ENCODE data around the gene METTL1.
"Not testable (repeated sequence)": the region's sequence is repeated elsewhere in the genome, so short reads cannot be mapped to it uniquely, and the experiment has no call there.

METTL1 gene

GRCh38 chr12:57771873-57772428 lies at the start of gene METTL1:
Gene METTL1, minus strand, starts transcription at chr12:57772105. Its CDS starts 22 bp downstream, at chr12:57772083.
- in situ Hi-C loops (cut with MboI; ENCODE audit: low sequenced_read_pairs) = no loop called here

- in situ Hi-C loops (cut with MboI; ENCODE audit: low sequenced_read_pairs) = not testable (repeated sequence)
Measured at GRCh38 chr12:57821015-57821414, 49.1 kb upstream of the METTL1 start.

DNA sequence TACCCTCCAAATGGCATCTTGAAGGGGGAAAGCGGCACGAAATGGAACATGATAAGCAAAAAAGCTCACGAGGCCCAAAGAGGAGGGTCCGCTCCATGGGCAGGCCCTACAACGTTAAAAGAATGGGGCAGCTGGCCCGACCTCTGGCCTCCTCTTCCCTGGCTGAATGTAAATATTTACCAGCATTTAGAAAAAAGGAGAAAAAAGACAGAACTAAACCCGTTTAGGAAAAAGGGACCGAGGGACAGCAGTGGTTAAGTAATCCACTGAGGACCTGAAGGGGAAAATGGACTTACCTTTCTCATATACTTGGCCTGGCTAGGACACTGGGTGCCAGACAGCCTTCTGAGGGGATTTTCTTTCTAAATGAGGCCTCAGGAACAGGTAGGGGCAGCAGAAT lies 48.2 kb upstream of the METTL1 start:
- in situ Hi-C loops (cut with MboI; ENCODE audit: low sequenced_read_pairs) = not testable (repeated sequence)

DNA sequence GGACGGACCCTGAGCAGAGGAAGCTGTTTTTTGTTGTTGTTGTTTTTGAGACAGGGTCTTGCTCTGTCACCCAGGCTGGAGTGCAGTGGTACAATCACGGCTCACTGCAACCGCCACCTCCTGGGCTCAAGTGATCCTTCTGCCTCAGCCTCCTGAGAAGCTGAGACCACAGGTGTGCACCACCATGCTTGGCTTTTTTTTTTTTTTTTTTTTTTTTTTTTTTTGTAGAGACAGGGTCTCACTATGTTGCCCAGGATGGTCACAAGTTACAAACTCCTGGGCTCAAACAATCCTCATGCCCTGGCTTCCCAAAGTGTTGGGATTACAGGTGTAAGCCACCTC lies 46.1 kb upstream of the METTL1 start:
- in situ Hi-C loops (cut with MboI; ENCODE audit: low sequenced_read_pairs) = not testable (repeated sequence)

- in situ Hi-C loops (cut with MboI; ENCODE audit: low sequenced_read_pairs) = no loop called here
Measured at GRCh38 chr12:57817261-57817989, 45.5 kb upstream of the METTL1 start.

GRCh38 chr12:57816855-57817151 lies 44.9 kb upstream of the METTL1 start:
- in situ Hi-C loops (cut with MboI; ENCODE audit: low sequenced_read_pairs) = no loop called here

- in situ Hi-C loops (cut with MboI; ENCODE audit: low sequenced_read_pairs) = no loop called here
Measured at GRCh38 chr12:57816001-57816854, 44.3 kb upstream of the METTL1 start.

- in situ Hi-C loops (cut with MboI; ENCODE audit: low sequenced_read_pairs) = no loop called here
Measured at GRCh38 chr12:57815177-57816000, 43.5 kb upstream of the METTL1 start.

DNA sequence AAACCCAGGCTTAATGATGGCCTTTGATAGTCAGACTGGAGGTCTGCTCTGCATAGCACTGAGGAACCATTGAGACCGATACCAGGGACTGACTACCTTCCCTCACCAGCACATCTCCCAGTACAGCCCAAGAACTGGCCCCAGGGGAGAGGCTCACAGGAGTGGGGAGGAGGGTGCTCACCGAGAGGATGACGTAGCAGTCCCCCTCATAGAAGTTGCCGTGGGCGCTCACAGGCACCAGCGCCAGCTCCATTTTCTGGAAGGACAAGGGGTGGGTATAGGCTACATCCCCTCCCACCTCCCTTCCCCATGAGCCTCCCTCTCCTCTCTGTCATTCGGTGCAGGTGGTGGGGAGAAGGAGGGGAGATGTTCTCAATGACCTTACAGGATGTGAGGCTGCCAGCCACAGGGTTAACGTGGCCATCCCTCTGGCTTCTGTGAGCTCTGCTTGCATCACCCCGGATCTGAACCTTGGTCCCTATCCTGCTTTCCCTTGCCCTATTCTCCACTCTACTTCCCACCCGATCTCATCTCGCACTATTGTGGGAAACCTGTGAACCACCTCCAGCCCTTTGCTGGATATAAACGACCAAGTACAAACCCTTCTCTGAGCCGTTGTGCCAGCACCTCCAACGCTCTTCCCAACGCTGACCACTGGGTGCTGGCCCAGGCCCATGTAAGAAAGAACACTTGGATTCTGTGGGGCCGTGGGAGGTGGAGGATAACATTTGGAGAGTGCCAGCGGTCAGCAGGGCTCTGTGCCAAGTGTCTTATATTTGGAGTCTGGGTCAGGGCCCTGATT lies 42.3 kb upstream of the METTL1 start:
- in situ Hi-C loops (cut with MboI; ENCODE audit: low sequenced_read_pairs) = no loop called here

DNA sequence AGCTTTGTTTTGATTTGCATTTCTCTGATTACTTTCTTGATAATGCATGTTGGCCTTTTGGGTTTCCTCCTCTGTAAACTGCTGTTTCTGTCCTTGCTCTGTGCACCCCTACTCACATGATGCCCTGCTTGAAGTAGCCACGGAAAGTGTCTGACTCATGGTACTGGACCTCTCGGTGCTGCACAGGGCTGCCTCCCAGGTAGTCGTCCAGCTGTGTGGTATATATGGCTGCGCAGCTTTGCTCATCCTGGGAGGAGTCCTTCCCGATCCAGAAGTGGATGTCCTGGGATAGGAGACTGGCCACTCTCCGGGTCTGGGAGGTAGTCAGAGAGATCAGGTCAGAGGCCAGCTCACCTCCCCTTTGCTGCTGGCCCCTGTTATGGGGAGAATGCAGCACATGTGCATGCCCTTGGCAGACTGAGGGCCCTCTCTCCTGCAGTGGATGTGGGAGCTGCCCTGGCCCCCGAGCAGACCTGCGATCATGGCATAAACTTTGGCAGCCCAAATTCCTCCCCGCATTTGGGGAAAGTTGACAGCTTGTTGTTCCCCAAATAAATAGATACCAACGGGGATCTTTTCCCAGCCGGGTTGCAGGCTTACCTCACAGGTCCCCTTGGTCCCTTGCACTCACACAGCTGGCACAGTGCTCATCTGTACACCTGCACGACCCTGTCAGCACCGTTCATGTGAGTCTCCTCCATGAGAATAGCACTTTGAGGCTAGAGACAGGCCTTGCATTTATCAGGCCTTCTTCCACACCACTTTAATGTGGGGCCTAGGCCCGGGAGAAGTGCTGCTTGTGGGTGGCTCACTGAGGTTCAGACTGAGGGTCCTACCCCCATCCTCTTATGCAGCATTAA lies 41.4 kb upstream of the METTL1 start:
- in situ Hi-C loops (cut with MboI; ENCODE audit: low sequenced_read_pairs) = no loop called here

- in situ Hi-C loops (cut with MboI; ENCODE audit: low sequenced_read_pairs) = no loop called here
Measured at GRCh38 chr12:57811028-57811755, 39.3 kb upstream of the METTL1 start.

DNA sequence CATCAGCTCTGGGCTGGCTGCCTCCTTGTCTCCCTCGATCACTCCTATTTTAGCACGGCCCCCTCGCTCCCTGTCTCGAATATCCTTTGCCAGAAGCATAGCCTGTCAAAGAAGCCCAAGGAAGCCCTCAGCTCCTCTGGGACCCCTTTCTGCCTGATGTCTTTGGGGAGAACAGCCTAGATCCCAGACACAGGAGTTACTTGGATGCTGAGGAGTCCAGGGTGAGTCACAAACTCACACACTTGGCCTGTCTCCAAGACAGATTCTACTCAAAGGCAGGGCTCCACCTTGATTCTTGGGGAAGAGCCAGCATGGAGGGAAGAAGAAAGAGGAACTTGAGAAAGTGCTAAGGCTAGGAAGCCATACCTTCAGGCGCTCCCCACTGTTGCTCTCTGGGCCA lies 38.5 kb upstream of the METTL1 start:
- in situ Hi-C loops (cut with MboI; ENCODE audit: low sequenced_read_pairs) = no loop called here

- in situ Hi-C loops (cut with MboI; ENCODE audit: low sequenced_read_pairs) = no loop called here
Measured at GRCh38 chr12:57809425-57809824, 37.5 kb upstream of the METTL1 start.

DNA sequence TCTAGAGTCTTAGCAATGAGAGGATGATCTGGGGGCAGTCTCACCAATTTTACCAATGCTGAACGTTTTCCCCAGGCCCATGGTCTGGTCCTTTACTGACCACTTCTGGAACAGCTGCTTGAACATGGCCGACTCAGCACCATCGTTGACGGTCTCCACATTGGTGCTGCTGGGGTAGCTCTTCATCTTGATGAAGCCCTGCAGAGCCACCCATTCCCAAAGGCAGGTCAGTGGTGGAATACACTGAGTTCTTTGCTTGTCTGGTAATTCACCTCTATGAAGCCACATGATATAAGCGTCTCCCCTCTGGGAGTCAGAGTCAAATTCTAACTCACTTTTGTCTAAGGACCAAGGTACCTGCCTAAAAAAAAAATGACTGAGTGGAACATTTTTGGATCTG lies 36.4 kb upstream of the METTL1 start:
- in situ Hi-C loops (cut with MboI; ENCODE audit: low sequenced_read_pairs) = no loop called here

GRCh38 chr12:57807285-57807684 lies 35.4 kb upstream of the METTL1 start:
- in situ Hi-C loops (cut with MboI; ENCODE audit: low sequenced_read_pairs) = no loop called here

- in situ Hi-C loops (cut with MboI; ENCODE audit: low sequenced_read_pairs) = no loop called here
Measured at GRCh38 chr12:57806677-57807076, 34.8 kb upstream of the METTL1 start.

- in situ Hi-C loops (cut with MboI; ENCODE audit: low sequenced_read_pairs) = no loop called here
Measured at GRCh38 chr12:57803319-57803893, 31.5 kb upstream of the METTL1 start.

DNA sequence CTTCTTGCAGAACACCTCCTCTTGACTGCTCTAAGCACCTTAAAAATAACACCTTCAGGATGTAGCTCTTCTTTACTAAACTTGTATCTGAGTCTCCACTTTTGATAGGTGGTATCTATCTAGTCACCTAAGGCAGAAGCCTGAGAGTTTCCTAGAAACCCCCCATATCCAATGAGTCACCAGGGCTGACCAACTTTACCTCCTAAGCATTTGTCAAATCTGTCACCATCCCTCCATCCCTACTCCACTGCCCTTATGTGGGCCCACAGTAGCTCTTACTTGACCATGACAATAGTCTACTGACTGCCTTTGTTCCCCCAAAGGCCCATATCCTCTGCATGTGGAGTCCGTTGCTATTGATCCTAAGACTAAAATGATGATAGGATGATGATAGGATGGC lies 30.7 kb upstream of the METTL1 start:
- in situ Hi-C loops (cut with MboI; ENCODE audit: low sequenced_read_pairs) = no loop called here

DNA sequence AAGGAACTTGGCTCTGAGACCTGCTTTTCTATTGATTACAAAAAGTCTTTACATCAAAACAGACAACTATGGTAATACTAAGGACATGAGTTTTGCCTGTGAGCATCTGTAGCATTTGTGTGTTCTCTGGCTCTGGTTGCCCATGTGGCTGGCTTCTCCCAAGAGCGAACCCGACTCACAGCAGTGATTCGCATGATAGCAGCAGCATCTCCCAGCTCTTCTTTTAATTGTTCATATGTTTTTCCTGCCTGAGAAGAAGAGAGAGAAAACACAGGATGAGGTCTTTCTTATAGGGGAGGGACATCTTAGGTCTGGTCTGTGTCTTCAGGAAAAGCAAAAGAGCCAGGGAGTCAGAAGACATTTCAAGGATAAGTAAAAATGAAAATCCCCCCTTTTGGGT lies 29.1 kb upstream of the METTL1 start:
- in situ Hi-C loops (cut with MboI; ENCODE audit: low sequenced_read_pairs) = no loop called here

Data from HL-60/S4 treated with retinoic acid at 250 ng/mL for 4 days and 3 days (cell line).